AG09319 (cell line): Measurements from ENCODE around the gene TMUB1.

ENCODE experiments used
- DNase-seq: peaks from one replicate; pipeline ENCODE4 v3.0.0-alpha.2; 2010; ENCODE audit warnings: low read depth; ENCODE audit errors: extremely low read depth
- TF ChIP-seq, protein P1 (sequence below): IDR thresholded peaks from 2 replicates; pipeline ENCODE4 v1.5.1; 2011; ENCODE audit warnings: low read depth, mild to moderate bottlenecking, inconsistent platforms, low read length, moderate library complexity

TMUB1 gene

DNA sequence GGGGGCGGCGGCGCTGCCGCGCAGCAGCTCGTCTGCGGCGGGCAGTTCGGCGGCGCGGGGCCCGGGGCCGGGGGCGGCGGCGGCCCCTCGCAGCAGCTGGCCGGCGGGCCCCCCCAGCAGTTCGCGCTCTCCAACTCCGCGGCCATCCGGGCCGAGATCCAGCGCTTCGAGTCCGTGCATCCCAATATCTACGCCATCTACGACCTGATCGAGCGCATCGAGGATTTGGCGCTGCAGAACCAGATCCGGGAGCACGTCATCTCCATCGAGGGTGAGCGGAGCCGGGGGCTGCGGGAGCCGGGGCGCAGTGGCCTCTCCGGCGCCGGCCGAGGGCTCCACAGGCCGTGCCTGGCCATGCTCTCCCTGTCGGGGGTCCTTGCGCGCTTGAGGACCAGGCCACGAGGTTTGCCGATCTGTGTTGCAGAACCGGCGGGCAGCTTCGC is 3.5 kb upstream of the TMUB1 start:
- DNase-seq, result no peak
- TF ChIP-seq, protein P1, sequence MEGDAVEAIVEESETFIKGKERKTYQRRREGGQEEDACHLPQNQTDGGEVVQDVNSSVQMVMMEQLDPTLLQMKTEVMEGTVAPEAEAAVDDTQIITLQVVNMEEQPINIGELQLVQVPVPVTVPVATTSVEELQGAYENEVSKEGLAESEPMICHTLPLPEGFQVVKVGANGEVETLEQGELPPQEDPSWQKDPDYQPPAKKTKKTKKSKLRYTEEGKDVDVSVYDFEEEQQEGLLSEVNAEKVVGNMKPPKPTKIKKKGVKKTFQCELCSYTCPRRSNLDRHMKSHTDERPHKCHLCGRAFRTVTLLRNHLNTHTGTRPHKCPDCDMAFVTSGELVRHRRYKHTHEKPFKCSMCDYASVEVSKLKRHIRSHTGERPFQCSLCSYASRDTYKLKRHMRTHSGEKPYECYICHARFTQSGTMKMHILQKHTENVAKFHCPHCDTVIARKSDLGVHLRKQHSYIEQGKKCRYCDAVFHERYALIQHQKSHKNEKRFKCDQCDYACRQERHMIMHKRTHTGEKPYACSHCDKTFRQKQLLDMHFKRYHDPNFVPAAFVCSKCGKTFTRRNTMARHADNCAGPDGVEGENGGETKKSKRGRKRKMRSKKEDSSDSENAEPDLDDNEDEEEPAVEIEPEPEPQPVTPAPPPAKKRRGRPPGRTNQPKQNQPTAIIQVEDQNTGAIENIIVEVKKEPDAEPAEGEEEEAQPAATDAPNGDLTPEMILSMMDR, result no peak

DNA sequence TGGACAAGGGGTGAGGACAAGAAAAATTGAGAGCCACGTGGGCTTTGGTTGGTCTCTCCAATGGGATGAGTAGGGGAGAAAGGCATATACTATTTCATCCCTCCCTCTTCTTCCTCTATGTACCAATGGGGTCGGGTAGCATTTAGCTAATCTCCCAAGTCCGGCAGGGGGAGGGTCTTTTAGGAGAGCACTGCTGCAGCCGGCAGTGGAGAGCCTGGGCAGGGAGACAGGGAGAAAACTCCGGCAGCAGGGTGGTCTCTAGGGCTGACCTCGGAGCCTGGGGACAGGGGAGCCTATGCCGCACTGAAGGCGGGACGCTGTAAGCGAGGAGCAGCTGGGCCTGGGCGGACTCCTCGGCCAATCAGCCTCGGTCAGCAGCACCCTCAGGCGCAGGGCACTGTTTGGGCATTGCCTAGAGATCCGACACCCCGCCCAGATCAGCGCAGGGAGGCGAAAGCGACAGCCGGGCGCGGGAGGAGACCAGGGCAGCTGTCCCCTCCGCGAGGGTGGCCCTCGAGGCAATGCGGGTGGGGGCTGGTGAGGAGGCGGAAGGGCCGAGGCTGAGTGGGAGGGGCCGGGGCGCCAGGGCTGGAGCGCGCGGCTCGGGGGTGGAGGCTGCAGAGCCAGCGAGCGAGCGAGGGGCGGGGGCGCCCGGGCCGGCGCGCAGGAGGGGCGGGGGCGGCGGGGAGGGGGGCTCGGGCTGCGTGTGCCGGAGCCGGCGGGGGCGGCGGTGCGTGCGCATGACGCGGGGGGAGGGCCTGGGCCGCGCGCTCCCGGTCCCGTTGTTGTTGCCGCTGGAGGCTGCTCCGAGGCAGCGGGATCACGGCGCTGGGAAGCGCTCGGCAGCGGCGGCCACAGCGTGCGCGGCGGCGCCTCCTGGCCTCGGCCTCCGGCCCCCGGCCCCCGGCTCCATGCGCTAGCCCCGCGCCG is 2.7 kb upstream of the TMUB1 start, which contains the start of gene AGAP3:
TSS of gene AGAP3 (plus strand) at position 785 of the 930 bp plus-strand sequence. CDS start 267 bp downstream, outside the sequence.
- TF ChIP-seq, protein P1, result no peak
- no peak for DNase-seq

DNA sequence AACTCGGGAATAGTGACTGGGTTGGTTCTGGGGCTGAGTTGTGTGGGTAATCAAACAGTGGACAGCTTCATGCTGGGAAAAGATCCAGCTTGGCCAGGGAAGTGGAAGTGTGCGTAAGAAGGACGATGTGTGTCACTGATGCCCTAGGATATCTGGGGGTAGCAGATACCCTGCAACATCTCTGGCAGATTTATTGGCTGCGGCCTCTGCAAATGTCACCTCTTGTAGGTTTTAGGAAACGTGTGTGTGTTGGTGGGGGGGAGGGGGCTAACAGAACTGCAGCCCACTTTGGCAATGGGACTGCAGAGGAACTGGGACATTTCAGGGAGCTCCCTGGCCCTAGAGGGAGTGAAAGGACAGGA is 2.0 kb upstream of the TMUB1 start:
- TF ChIP-seq, protein P1, result no peak
- no peak for DNase-seq

DNA sequence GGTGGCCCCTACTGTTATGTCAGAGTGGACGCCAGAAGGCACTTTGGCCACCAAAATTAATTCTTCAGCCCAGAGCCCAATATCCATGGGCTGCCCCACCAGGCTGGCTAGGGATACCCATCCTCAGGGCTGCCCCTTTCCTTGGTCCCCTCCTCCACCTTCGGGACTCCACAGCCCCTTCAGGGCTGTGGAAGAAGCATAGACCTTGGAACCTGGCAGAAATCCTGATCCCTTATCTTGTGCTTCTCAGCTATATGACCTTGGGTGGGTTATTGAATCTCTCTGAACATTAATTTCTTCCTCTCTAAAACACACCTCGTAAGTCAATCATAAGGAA is 499 bp upstream of the TMUB1 start:
- TF ChIP-seq, protein P1, result no peak
- no peak for DNase-seq

DNA sequence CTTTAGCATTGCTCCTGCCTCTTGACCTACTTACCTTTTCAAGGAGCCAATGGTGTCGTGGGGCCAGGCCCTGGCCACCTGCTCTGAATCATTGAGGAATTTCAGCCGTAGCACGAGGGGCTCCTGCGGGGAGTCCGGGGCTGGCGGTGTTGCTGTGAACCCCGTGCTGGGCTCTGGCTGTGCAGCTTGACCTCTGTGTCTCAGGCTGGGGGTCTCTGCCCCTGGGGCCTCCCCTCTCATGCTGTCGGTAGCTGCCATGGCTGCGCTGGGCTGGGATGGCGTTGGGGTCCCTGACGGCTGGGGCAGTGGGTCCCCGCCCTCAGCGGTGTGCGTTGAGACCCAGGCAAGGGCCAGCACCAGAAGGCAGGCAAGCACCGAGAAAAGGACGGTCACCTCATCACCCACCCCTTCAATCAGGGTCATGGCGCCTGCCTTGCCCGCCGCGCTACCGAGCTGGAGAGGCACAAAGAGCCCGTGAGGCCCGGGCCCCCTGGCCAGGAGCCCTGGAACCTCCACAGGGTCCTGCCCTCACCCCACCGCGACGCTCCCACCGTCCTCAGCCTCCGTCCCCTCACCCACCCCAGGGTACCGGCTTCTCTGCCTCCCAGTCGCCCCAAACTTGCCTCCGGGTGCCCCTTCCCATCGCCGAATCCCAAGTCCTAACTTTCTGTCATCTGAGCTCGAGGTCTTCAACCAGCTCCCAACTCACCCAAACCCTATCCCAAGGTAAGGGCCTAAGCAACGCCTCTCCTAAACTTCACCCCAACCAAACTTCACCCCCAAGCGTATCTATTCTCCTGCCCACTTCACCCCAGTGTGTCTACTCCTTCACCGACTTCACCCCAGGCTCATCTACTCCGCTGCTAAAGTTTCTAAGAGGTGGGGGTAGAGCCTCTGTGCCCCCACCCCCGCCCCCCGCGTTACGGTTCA is 887 bp downstream of the TMUB1 start:
- no peak for DNase-seq
- TF ChIP-seq, protein P1, result no peak

DNA sequence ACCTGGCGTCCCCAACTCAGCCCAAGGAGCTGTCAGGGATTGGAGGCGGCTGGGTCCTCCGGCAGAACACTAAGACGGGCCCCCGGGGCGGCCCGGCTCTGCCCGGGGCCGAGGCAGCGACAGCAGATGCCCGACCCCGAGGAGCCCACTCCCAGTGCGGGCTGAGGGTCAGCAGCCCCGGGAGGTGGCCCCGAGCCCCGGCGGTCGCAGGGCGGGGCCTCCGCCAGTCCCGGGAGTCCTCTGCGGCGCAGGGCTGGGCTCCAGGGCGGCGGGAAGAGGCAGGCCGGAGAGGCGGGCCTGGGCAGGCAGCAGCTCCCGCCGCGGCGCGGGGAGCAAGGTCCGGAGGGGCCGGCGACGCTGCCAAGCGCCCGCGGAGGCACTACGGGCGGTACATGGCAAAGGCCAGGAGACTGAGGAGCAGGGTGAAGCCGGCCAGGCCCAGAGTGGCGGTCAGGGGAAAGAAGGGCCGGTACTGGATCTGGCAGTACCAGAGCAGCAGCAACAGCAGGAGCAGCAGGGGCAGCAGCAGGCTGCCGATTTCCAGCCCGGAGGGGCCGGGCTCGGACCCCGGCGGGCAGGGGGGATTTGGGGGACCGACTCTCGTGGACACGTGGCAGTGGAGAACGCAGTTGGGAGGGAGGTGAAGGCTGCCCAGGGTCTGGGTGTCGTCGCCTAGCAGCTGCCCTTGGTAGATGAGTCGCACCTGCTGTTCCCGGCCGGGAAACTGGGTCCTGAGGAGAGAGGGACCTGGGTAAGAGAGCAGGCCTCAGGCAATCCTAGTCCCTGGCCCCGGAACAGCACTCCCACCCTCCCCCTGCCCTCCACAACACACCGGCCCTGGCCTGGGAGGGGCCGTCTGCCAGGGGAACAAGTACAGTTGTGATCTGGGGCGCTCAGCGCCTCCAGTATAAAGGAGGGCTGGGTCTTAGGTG is 1.9 kb downstream of the TMUB1 start:
- TF ChIP-seq, protein P1, result no peak
- no peak for DNase-seq
